Lower leg skin (tissue), 4 donors: ENCODE results near the gene CPB1. TPM values are rescaled to one million over a fixed set of nuclear protein-coding genes. Genes with fewer than 3 reads are reported as not detected.

Source experiments
- DNase-seq, 2 donors: peaks; one replicate each; pipeline ENCODE4 v3.0.0-alpha.2; 2019; ENCODE audit warnings: low spot score in 2 of 2
- H3K4me3 ChIP-seq: fragments of 200-600 bp; sonication (generic); 2 replicates; pipeline ENCODE4 v1.5.1; 2017; ENCODE audit warnings: mild to moderate bottlenecking, low read depth; ENCODE audit not compliant: poor library complexity, severe bottlenecking
- CTCF ChIP-seq, 3 donors: fragments of 450-650 bp; IDR thresholded peaks; one replicate each; pipeline ENCODE4 v1.5.1; 2016; ENCODE audit warnings: antibody characterized with exemption in 3 of 3, mild to moderate bottlenecking in 3 of 3, moderate library complexity in 2 of 3
- POLR2A ChIP-seq, 2 donors: fragments of 450-650 bp; IDR thresholded peaks; one replicate each; pipeline ENCODE4 v1.6.1; 2016 to 2017; ENCODE audit warnings: antibody characterized with exemption in 2 of 2, mild to moderate bottlenecking in 1 of 2, moderate library complexity in 1 of 2
- WGBS, 2 donors: methylation state at CpG; one replicate each; pipeline ENCODE4 v1.1.5; 2018; 5-methylcytosine and 5-hydroxymethylcytosine counted together
- intact Hi-C: fragments of 100-400 bp; cut with DNase I; formaldehyde crosslinking; loops from one replicate; pipeline ENCODE4 v1.15.0; 2023; ENCODE audit warnings: low total_unique reads
- total RNA-seq, 4 donors: library from RNA; depleted of rRNA; stranded (reverse); fragments of >200 nt; gene quantifications; one replicate each; pipeline ENCODE4 v1.1.0, GENCODE V29; 2016

Gene CPB1
- total RNA-seq, 4 donors from 2014 or later = 0.69 to 12.0 (median 0.97) TPM; not detected in 1

- H3K4me3 ChIP-seq = no peak overlapping the region
- TF ChIP-seq CTCF (IDR thresholded peaks at IDR 0.05) (no peak), POLR2A (IDR thresholded peaks at IDR 0.05) (no peak)
- WGBS, 2 donors = 82 to 84% methylated on average over 2 of the region's 2 CpGs
- no peak for DNase-seq
- intact Hi-C loops = no loop called here
Measured at GRCh38 chr3:148903022-148903442, 75.4 kb downstream of the CPB1 start.

- intact Hi-C loops = no loop called here
- H3K4me3 ChIP-seq = no peak overlapping the region
- no peak for DNase-seq
- no peak for TF ChIP-seq POLR2A (IDR thresholded peaks at IDR 0.05)
- TF ChIP-seq CTCF (IDR thresholded peaks at IDR 0.05) = no peak
Measured at GRCh38 chr3:148903941-148904340, 76.3 kb downstream of the CPB1 start.

GRCh38 chr3:148906667-148907066, 79.1 kb downstream of the CPB1 start:
- H3K4me3 ChIP-seq = no peak overlapping the region
- TF ChIP-seq CTCF (IDR thresholded peaks at IDR 0.05) (no peak), POLR2A (IDR thresholded peaks at IDR 0.05) (no peak)
- WGBS, 2 donors = 48 to 53% methylated on average over 2 of the region's 2 CpGs
- intact Hi-C loops = no loop called here
- DNase-seq = no peak

Other genes with a start within 250 kb of the CPB1 start
- 10 to 100 TPM; 17.6 to 28.0 (median 19.6) TPM for gene AGTR1, start 129.9 kb upstream of the CPB1 start, total RNA-seq
- 10 to 100 TPM in 1 of 4 donors, 1 to 10 TPM in 3; 1.9 to 19.8 (median 4.1) TPM for gene CPA3, start 37.5 kb downstream of the CPB1 start, total RNA-seq
- 10 to 100 TPM in 1 of 4 donors, 1 to 10 TPM in 3; 6.7 to 12.3 (median 7.5) TPM for gene GYG1, start 163.7 kb downstream of the CPB1 start, total RNA-seq